Measurements from ENCODE around the gene SLIT3.

- TF ChIP-seq ZBTB8A (tag by site-specific recombination; IDR thresholded peaks at IDR 0.05) (no peak), REST (tag by site-specific recombination; IDR thresholded peaks at IDR 0.05) (no peak), CTCF (tag by site-specific recombination; IDR thresholded peaks at IDR 0.05) (no peak), ZNF549 (tag by site-specific recombination; IDR thresholded peaks at IDR 0.05) (no peak), ZNF280D (tag by site-specific recombination; IDR thresholded peaks at IDR 0.05) (no peak), YY1 (tag by site-specific recombination; IDR thresholded peaks at IDR 0.05) (no peak), TCF7L2 (IDR thresholded peaks at IDR 0.05; ENCODE audit: borderline replicate concordance, low read depth, low read length) (no peak)
These were observed 203.3 kb downstream of the SLIT3 start for GRCh38 chr5:169097374-169098326.
